Right hindlimb (tissue), 1 donor: ENCODE data around the gene DRC1.
A peak's percentile ranks its signal among the peaks of the same experiment; 100 is the strongest.
"Not testable (repeated sequence)": the region's sequence is repeated elsewhere in the genome, so short reads cannot be mapped to it uniquely, and the experiment has no call there.

Experiments
- DNase-seq: peaks from one replicate; pipeline ENCODE4 v3.0.0-alpha.2; 2018

The DRC1 gene

DNA sequence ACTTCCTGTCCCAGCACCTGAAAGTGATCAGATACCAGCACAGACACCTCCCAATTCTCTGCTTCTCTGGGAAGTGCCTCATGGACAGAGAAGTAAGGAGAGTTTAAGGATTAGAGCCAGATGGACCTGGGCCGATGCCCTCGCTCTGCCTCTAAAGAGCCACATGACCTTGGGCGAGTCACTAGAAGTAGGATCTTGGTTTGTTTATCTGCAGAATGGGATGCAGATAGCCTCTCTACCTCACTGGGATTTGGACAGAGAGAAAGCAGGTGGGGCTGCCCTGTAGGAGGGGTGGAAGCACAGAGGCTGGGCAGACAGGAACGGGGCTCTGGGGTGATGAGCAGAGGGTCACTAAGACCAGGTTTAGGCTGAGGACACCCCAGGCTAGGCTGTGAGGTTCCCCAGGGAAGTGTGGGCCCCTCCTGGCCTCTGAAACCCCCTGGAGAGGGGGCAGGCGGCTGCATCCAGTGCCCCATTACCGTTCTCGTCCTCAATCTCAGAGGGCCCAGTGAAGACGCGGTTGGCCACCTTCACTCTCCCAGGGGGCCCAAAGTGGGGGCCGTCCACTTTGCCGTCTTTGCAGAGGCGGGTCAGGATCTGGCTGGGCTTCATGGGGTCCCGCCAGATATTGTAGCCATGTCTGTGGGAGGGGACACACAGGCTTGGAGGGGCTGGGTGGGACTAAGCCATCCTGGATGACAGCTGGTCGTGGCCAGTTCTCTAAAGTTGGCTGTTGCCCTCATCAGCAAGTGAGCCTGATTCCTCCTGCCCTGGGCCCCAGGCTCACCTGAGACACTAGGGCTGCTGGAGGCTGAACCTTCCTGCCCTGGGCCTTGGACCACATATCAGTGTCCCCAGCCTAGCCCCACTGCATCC is 62.9 kb downstream of the DRC1 start:
- peak; percentile 18 for DNase-seq

DNA sequence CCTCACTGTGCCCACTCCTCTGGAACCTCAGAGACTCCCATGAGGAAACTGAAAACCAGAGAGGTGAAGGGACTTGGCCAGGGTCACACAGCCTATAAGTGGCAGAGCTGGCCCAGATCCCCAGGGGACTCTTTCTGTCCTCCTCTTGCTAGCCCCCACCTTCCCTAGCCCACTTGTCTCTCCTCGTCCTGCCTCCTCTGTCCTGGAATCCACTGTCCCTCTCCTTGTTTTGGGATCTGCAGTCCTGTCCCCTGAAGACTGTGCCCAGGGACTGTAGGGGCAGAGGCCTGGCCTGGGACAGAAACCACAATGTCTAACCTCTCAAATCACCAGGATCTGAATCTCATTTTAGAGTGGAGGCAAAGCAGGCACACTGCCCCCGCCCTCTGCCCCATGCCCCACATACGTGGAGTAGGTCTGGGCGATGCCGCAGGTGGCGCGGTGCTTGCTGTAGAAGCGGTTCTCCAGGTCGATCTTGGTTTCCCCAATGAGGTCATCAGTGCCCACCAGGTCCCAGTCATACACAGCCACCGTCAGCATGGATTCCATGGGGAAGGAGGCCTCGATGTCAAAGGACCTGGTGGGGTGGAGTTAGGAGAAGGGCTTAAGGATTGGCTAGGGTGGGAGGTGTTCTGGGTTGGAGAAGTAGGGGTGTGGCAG is 63.7 kb downstream of the DRC1 start:
- no peak for DNase-seq

DNA sequence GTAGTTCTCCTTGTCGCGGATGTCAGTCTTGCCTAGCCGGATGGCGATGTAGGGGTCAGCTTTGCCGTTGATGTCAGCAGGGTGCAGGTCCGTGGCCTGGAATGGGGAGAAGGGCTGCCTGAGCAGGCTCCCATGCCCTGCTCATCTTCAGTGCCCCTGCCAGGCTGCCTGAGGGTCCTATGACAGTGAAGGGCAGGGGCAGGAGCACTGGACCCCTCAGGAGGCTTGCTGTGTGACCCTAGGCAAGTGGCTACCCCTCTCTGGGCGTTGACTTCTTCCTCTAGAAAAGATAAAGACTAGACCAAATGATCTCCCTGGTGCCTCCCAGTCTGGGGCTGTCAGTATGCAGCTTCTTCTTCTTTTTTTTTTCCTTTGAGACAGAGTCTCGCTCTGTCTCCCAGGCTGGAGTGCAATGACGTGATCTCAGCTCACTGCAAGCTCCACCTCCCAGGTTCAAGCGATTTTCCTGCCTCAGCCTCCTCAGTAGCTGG is 64.3 kb downstream of the DRC1 start:
- DNase-seq: no peak

DNA sequence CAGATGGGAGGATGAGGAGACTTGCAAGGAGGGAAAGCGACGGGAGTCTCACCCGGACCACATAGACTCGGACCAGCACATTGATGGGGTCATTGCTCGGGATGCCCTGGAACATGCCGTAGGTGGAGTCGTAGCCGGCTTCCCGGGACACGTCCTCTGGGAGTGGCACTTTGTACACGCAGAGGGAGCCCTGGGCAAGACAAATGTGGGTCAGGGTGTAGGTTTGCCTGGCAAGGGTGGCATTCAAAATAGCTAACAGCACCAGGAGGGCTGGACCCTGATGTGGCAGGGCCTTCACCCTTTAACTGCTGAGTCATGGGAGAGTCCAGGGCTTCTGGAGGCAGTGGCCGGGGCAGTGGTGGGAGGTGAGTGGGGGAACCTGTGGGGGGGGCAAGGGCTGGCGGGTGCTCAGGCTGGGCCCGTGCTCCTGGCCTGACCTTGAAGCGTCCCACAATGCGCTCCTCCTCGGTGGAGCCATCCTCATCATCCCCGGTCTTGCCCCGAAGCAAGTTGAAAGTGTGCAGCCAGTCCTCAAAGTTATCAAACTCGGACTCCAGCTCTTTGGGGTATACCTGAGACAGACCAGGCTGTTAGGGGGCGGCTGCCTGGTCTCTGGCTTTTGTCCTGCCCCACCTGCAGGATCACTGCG is 65.1 kb downstream of the DRC1 start:
- no peak for DNase-seq

DNA sequence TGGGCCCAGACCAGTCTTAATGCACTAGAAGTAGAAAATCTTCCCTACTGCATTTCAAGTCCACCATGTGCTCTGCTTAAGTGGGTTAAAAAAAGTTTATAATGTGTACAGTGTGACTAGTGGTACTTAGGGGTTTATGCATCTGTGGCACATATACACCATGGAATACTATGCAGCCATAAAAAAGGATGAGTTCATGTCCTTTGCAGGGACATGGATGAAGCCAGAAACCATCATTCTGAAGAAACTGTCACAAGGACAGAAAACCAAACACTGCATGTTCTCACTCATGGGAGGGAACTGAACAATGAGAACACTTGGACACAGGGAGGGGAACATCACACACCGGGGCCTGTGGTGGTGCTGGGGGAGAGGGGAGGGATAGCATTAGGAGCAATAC is 66.8 kb downstream of the DRC1 start:
- not testable (repeated sequence) for DNase-seq

DNA sequence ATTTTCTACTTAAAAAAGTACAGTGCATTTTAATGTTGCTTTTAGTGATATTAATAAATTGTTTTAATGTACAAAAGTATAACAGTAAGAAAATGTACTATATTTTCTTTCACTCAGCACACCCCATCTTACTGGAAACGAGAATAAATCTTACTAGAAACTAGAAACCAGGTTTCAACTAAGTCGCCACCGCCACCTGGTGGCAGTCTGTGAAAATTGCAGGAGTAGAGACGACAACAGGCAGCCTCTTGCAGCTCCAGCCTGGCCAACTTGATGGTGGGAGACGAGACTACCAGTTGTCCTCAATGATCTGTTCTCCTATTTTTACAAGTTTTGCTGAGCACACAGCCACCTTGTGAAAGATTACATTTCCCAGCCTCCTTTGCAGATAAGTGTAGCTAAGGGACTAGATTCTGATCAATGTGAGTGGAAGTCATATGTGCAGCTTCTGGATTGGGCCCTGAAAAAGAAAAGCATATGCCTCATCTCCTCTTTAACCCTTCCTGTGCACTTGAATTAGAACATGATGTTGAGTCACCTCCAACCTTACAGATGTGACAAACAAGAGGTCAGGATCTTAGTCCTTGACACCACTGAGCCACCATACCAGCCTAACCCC is 67.5 kb downstream of the DRC1 start:
- DNase-seq: no peak

DNA sequence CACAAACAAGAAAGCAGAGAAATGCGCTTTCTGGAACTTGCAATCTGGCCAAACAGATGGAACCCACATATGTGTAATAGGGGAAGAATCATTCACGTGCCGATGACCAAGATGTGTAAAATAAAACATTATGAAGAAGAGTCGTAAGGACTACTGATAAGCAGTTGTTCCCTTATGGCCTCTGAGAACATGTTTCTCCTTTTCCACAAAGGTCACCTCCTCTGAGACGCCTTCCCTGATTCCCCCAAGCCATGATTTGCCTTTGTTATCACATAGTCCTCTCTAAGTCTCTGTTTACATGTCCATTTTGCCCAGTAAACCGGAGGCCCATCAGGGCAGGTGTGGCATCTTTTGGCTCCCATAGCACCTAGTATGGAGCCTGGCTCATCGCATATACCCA is 68.2 kb downstream of the DRC1 start:
- DNase-seq: no peak

DNA sequence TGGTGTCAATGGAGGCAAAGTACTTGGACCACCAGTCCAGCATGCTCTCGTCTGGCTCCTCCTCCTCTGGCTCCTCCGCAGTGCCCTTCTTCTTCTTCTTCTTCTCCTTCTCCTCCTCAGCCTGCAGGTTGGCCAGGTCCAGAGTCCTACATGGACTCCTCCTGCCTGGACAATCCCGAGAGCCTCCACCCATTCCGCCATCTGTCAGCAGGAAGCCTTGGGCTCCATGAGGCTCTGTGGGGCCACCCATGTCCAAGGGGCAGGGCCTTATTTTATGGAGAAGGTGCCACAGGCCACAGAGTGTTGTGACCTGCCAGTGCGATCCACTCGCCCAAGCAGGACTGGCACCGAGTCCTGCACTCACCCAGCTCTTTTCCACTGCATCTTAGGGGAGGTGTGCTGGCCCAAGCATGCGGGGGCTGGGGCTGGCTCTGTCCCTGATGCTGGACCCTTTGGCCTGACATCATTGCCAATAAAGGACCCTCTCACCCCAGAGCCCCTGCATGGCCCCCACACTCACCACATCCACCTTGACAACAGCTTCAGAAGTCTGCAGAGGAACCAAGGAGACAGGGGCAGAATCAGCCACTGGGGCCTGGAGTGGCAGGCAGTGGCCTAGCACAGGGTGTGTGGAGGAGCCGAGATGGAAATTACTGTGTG is 69.0 kb downstream of the DRC1 start:
- DNase-seq: no peak

DNA sequence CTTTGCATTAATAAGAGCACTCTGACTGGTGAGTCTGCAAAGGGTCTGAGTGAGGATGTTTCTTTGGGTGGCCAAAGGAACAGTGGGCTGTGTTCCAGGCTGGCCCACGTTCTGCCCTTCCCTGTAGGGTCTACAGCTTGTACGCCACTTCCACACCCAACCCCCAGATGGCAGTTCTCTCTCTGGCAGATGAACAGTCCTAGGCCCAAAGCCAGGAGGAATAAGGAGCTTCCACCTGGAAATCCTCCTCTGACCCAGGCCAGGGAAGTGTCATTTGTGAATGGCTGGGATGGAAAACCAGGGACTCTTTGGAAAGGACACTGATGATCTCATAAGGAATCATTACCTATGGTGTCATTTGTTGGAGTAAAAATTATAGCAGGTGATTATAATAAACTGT is 69.6 kb downstream of the DRC1 start:
- no peak for DNase-seq

DNA sequence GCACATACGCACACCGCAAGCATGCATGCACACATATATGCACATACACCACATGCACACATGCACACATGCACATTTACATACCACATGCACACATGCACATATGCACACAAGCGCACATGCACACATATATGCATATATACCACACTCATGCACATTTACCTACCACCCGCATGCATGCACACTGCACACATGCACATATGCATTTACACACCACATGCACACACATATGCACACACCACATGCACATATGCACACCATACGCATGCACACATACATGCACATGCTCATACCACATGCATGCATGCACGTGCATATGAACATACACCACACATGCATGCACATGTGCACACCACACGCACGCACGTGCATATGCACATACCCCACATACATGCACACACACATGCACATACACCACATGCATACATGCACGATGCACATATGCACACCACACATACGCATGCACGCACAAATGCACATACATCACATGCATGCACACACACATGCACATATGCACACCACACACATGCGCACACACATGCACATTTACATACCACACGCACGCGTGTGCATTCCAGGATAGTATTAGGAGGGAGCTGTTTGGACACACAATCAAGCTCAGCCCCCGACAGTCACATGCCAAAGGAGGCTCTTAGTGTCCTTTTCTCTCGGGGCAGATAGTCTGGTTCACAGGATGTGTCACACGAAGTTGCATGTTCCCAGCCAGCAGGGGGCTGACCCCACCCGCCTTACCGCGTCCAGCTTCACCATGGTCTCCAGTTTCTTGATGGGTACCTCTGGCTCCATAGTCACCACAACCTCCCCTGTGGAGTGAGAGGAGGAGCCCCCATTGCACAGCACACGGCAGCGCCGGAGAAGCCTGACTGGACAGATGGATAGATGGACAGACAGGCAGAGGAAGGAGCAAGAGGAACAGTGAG is 70.3 kb downstream of the DRC1 start:
- DNase-seq: no peak

DNA sequence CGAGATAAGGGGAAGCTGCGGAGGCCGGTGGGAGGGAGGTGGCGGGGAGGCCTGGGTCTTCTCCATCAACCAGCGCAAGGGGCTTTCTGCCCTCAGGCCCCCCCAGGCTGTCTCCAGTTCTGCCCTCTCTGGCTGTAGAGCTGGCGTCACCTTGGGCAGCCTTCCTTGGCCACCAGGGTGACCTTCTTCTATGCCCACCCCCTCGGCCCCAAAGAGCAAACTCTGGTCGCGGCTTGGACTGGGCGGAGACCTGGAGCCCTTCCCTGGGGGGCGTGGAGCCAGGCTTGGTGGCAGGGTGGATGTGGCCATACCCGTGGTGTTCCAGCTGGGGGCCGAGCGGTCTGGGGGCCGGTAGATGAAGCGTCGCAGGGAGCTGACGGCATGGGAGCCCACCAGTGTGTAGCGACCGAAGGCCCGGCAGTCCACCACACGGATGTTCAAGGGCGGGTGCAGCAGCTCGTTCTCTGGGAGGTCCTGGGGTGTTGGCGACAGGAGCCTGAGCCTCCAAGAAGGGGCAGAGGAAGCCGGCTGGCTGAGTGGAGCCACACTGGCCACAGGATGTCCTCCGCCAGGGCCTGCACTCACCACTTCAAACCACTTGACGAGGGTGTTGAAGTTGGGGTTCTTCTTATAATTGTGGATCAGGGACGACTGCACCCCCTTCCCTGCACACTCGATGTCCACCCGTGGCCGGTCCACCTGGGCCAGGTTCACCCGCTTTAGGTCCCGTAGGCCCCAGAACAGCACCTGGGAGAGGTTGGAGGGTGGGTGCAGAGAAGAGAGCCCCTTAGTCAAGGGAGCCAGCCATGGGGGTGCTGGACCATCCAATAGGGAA is 71.3 kb downstream of the DRC1 start:
- no peak for DNase-seq

DNA sequence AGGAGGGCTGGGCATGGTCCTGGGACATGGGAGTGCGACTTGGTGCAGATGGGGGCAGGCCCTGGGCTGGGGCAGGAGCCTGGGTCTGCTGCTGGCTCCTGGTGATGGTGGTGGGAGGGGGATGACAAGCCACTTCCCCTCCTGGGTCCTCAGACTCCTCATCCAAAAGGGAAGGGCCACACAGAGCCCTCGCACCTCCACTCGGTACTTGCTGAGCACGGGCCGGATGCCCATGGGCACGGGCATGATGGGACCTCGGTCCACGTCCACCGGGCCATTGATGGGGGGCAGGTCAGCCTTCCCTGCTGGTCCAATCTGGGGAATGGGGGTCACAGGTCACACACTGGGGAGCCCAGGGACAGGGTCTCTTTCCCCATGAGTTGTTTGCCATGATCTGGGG is 72.1 kb downstream of the DRC1 start:
- DNase-seq: no peak

DNA sequence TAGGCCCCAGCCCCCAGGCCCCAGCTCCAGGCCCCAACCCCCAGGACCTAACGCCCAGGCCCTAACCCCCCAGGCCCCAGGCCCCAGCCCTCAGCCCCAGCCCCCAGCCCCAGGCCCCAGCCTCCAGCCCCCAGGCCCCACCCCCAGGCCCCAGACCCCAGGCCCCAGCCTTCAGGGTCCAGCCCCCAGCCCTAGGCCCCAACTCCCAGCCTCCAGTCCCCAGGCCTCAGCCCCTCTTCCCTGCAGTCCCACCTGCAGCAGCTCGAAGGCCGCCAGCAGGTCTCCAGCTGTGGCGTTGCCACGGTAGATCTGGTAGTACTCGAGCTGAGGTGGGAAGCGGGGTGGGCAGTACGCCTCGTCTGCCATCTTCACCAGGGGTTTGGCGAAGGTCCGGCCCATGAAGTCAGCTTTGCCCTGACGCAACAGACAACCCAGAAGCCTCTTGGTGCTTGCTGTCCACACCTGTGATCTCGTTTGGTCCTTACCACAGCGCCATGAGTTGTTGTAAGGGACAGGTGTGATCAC is 72.6 kb downstream of the DRC1 start:
- DNase-seq: no peak

DNA sequence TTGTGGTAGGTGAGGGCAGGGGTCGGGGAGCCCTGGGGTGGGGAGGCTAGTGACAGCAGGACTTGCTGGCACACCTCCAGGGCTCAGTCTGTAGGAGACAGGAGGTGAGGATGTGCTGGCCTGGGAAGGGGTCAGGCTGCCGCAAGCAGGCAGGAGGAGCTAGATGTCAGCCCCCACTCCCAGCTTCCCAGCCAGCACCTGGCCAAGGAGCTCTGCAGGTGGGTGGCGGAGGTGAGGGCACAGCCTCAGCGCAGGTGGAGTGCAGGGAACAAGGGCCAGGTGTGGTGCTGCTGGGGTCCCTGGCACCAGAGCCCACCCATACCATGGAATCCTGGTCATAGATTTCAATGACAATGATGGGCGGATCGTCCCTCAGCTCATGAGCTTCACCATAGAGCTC is 73.3 kb downstream of the DRC1 start:
- no peak for DNase-seq

DNA sequence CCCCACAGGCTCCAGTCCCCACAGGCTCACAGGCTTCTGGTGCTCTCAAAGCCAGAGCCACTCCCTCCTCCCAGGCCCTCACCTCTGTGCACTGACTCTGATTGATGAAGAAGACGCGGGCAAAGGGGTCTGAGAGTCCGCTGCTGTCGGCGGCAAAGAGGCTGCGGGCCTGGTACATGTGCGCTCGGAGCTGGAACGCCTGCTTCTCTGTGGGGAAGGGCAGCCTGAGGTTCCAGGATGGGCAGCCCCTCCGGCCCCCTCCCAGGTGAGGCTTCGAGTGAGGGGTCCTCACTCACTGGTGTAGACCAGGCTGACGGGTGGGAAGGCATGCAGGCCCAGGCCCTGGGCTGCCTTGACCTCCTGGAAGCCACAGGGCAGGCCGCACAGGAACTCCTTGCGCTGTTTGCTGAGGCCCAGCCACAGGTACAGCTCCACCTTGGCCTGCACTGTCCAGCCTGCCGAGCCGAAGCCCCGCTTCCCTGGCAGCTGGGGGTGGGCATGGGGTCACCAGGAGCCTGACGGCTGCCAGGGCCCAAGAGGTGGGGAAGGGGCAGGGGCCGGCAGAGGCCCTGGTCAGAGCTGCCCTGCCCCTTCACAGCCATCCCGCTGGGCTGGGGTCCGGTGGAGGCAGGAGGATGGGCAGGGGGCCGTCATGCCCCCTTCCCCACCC is 74.2 kb downstream of the DRC1 start:
- no peak for DNase-seq

DNA sequence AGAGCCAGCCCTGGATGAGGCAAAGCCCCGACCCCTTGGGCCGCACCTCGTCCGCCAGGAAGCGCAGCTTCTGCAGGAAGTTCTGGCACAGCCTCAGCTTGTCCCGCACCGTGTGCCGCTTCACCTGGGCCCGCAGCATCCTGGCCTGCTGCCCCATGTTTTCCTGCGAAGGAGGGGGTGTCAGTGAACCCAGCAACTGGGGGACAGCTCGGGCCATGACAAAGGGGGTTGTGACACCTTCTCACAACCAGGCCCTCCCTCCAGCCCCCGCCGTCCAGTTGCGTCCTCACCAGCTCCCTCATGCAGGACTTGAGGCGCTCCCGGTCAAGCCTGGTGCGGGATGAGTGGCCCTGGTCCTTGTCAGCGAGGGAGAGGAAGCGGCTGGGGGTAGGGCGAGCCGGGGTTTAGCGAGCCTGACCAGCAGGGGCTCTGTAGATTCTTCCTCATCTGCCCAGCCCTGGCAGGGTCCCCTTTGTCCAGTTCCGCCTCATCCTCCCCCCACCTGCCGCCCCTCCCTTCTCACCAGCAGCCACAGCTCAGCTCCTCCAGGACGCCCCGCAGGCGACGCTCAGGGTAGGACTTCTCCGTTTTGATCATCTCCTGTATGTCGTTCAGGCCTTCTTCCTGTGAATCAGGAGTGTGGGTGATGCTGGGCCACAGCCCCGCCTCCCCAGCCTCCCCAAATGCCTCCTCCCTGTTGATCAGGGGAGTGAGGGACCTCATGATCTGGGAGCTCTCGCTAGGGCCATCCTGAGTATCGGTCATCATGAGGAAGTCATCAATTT is 75.6 kb downstream of the DRC1 start:
- DNase-seq: no peak

DNA sequence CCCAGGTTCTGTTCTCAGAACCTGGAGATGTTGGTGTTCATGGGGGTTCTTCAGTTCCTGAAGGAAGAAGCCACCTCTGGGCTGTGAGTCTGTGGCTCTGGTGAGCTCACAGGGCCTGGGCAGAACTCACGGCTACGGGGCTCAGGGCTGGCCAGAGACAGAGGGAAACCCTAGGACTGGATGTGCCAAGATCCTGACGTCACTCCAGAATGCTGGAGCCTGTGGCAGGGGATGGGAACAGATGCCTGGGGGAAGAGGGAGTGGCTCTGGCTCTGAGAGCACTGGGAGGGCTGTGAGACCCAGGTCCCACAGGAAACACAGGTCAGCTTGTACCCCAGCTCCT is 76.2 kb downstream of the DRC1 start, which contains the start of gene OTOF:
Gene OTOF (minus strand): TSS at position 214 of the 343 bp plus-strand sequence.
- peak; percentile 87 for DNase-seq

DNA sequence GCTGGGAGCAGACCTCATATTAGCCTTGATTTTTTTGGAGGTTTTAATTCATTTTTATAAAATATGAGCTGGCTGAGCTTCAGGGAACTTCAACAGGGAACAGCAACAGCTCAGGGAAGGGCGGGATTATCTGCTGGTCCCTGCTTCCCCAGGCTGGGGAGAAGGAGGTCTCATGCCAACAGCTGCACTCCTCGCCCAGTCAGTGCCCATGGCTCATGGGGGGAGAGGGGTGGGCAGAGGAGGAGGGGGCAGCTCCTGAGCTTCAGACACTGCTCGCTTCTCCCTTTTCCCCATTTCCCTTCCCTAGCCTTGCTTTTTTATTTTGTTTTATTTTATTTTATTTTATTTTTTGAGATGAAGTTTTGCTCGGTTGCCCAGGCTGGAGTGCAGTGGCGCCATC is 76.6 kb downstream of the DRC1 start:
- DNase-seq: peak; percentile 55
